Keratinocyte (primary cell): ENCODE results near the gene PHF2.

Experiments
- EZH2 ChIP-seq: IDR thresholded peaks from one replicate; pipeline ENCODE4 v1.6.1; 2012; ENCODE audit warnings: inconsistent platforms, mild to moderate bottlenecking, low read length, moderate library complexity
- TF ChIP-seq, protein P1 (sequence below), 3 experiments: IDR thresholded peaks in 1 of 3; conservative IDR thresholded peaks in 1 of 3; optimal IDR thresholded peaks in 1 of 3; 2 replicates in 2 of 3; 3 replicates in 1 of 3; pipeline versions ENCODE3 to v1.5.1; 2011; ENCODE audit warnings: low read length in 3 of 3, mild to moderate bottlenecking in 3 of 3, moderate library complexity in 2 of 3, control low read depth in 1 of 3, inconsistent platforms in 1 of 3; ENCODE audit not compliant: insufficient read depth in 2 of 3; ENCODE audit errors: extremely low read depth in 1 of 3

DNA sequence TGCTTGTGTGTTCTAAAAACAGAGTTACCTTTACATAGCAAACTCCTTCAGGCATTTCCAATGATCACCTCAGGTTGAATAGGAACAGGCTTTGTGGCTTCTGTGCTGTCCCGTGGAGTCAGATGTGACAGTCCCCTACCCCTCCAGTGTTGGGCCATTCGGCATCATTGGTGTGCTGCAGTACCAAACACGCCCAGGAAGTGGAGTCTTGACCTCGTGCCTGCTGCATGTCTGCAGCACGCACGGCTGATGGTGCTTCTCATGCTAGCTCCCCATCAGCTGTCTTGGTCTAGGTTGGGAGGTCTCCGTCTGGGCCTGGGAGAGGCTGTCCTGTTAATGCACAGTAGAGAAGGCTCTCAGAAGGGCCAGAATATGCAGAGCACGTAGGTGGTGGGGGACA lies 42.5 kb upstream of the PHF2 start:
- TF ChIP-seq, protein P1, sequence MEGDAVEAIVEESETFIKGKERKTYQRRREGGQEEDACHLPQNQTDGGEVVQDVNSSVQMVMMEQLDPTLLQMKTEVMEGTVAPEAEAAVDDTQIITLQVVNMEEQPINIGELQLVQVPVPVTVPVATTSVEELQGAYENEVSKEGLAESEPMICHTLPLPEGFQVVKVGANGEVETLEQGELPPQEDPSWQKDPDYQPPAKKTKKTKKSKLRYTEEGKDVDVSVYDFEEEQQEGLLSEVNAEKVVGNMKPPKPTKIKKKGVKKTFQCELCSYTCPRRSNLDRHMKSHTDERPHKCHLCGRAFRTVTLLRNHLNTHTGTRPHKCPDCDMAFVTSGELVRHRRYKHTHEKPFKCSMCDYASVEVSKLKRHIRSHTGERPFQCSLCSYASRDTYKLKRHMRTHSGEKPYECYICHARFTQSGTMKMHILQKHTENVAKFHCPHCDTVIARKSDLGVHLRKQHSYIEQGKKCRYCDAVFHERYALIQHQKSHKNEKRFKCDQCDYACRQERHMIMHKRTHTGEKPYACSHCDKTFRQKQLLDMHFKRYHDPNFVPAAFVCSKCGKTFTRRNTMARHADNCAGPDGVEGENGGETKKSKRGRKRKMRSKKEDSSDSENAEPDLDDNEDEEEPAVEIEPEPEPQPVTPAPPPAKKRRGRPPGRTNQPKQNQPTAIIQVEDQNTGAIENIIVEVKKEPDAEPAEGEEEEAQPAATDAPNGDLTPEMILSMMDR (optimal IDR thresholded peaks at IDR 0.05 in 1 of 3, IDR thresholded peaks at IDR 0.05 in 1 of 3, conservative IDR thresholded peaks at IDR 0.05 in 1 of 3; ENCODE audit: extremely low read depth in 1 of 3, insufficient read depth in 2 of 3, low read length in 3 of 3), result no peak
- TF ChIP-seq EZH2, result no peak
